ENCODE measurements around the gene ALDH9A1. TPM values are rescaled to one million over a fixed set of nuclear protein-coding genes. Genes with fewer than 3 reads are reported as not detected.
"Not testable (repeated sequence)": the region's sequence is repeated elsewhere in the genome, so short reads cannot be mapped to it uniquely, and the experiment has no call there.

ALDH9A1 gene
- total RNA-seq, 4 donors from 2014 or later: 47.3 to 90.4 (median 76.4) TPM

GRCh38 chr1:165737196-165737595 is 38.8 kb upstream of the ALDH9A1 start:
- ATAC-seq: no peak
- no peaks in the 10 kb centered on the region for H3K4me1 ChIP-seq
- peaks cover 0 to 81% of the 10 kb centered on the region in 2 donors for H3K36me3 ChIP-seq
- TF ChIP-seq EP300 (IDR thresholded peaks at IDR 0.05) (no peak), POLR2AphosphoS5 (IDR thresholded peaks at IDR 0.05) (no peak), CTCF (IDR thresholded peaks at IDR 0.05) (no peak), POLR2A (IDR thresholded peaks at IDR 0.05) (no peak)
- no peaks in the 10 kb centered on the region for H3K9me3 ChIP-seq
- H3K27me3 ChIP-seq: no peaks in the 10 kb centered on the region
- H3K4me3 ChIP-seq: no peak overlapping the region
- H3K27ac ChIP-seq: no peak overlapping the region

- Histone ChIP-seq H3K36me3 (peaks cover 0 to 68% of the 10 kb centered on the region in 2 donors), H3K27me3 (no peaks in the 10 kb centered on the region), H3K9me3 (no peaks in the 10 kb centered on the region), H3K27ac (no peak overlapping the region), H3K4me3 (no peak overlapping the region), H3K4me1 (no peaks in the 10 kb centered on the region)
- WGBS, 2 donors (ENCODE audit: low coverage in 1 of 2): 78 to 79% methylated on average over 3 of the region's 3 CpGs
- no peak for ATAC-seq
- TF ChIP-seq CTCF (IDR thresholded peaks at IDR 0.05) (no peak), POLR2AphosphoS5 (IDR thresholded peaks at IDR 0.05) (no peak), POLR2A (IDR thresholded peaks at IDR 0.05) (no peak), EP300 (IDR thresholded peaks at IDR 0.05) (no peak)
These were observed 36.5 kb upstream of the ALDH9A1 start for GRCh38 chr1:165734906-165735305.

- H3K27ac ChIP-seq: no peak overlapping the region
- TF ChIP-seq EP300 (IDR thresholded peaks at IDR 0.05): no peak
- no peak for TF ChIP-seq POLR2A (IDR thresholded peaks at IDR 0.05)
- TF ChIP-seq CTCF (IDR thresholded peaks at IDR 0.05): no peak
- no peak for TF ChIP-seq POLR2AphosphoS5 (IDR thresholded peaks at IDR 0.05)
- H3K36me3 ChIP-seq: peaks cover 0 to 43% of the 10 kb centered on the region in 2 donors
- H3K4me1 ChIP-seq: no peaks in the 10 kb centered on the region
- no peak for ATAC-seq
- WGBS, 2 donors (ENCODE audit: low coverage in 1 of 2): 88 to 91% methylated on average over 2 of the region's 2 CpGs
- no peak overlapping the region for H3K4me3 ChIP-seq
- no peaks in the 10 kb centered on the region for H3K27me3 ChIP-seq
- no peaks in the 10 kb centered on the region for H3K9me3 ChIP-seq
These were observed 28.5 kb upstream of the ALDH9A1 start for GRCh38 chr1:165726841-165727240.

- Histone ChIP-seq H3K4me1 (no peaks in the 10 kb centered on the region), H3K27me3 (no peaks in the 10 kb centered on the region), H3K4me3 (no peak overlapping the region), H3K36me3 (peaks cover 0 to 43% of the 10 kb centered on the region in 2 donors), H3K27ac (no peak overlapping the region), H3K9me3 (no peaks in the 10 kb centered on the region)
- no peak for ATAC-seq
- no peak for TF ChIP-seq EP300 (IDR thresholded peaks at IDR 0.05)
- TF ChIP-seq CTCF (IDR thresholded peaks at IDR 0.05): no peak
- TF ChIP-seq POLR2A (IDR thresholded peaks at IDR 0.05): no peak
- no peak for TF ChIP-seq POLR2AphosphoS5 (IDR thresholded peaks at IDR 0.05)
- 77% methylated on average over 2 of the region's 2 CpGs; no CpG with 5 or more reads in 1 of the 2 donors for WGBS, 2 donors (ENCODE audit: low coverage in 1 of 2)
These were observed 27.8 kb upstream of the ALDH9A1 start for GRCh38 chr1:165726169-165726568.

GRCh38 chr1:165717918-165718515 is 19.7 kb upstream of the ALDH9A1 start:
- WGBS, 2 donors (ENCODE audit: low coverage in 1 of 2): 11 to 14% methylated on average over 3 of the region's 4 CpGs
- Histone ChIP-seq H3K4me1 (no peaks in the 10 kb centered on the region), H3K9me3 (no peaks in the 10 kb centered on the region), H3K27me3 (no peaks in the 10 kb centered on the region), H3K27ac (no peak overlapping the region), H3K4me3 (no peak overlapping the region), H3K36me3 (no peaks in the 10 kb centered on the region)
- ATAC-seq: no peak
- no peak for TF ChIP-seq EP300 (IDR thresholded peaks at IDR 0.05)
- TF ChIP-seq CTCF (IDR thresholded peaks at IDR 0.05): peak in 3 of 4 experiments; percentile 19 to 47 (median 42)

GRCh38 chr1:165716265-165717051 is 18.1 kb upstream of the ALDH9A1 start:
- not testable (repeated sequence) for H3K4me1 ChIP-seq, H3K4me3 ChIP-seq, H3K27me3 ChIP-seq, ATAC-seq, H3K36me3 ChIP-seq, H3K27ac ChIP-seq, H3K9me3 ChIP-seq
- WGBS, 2 donors (ENCODE audit: low coverage in 1 of 2): 80 to 87% methylated on average over 1 to 8 of the region's 8 CpGs

All from gastroesophageal sphincter (tissue), 4 donors.